Vagina (tissue), 2 donors: ENCODE measurements around the gene LRFN5.

Source experiments
- POLR2AphosphoS5 ChIP-seq, 2 donors: sonication (generic); formaldehyde crosslinking; IDR thresholded peaks; one replicate each; pipeline ENCODE4 v1.9.0; 2017; ENCODE audit warnings: antibody characterized with exemption in 2 of 2, mild to moderate bottlenecking in 2 of 2, low read depth in 1 of 2; ENCODE audit not compliant: insufficient read depth in 1 of 2
- TF ChIP-seq, protein P1 (sequence below), 3 experiments: fragments of 450-650 bp in 2 of 3; fragments of 200-600 bp in 1 of 3; sonication (generic) in 1 of 3; IDR thresholded peaks; one replicate each; pipeline ENCODE4 v1.5.1; 2017 to 2019; ENCODE audit warnings: antibody characterized with exemption in 3 of 3, mild to moderate bottlenecking in 2 of 3, moderate library complexity in 2 of 3

DNA sequence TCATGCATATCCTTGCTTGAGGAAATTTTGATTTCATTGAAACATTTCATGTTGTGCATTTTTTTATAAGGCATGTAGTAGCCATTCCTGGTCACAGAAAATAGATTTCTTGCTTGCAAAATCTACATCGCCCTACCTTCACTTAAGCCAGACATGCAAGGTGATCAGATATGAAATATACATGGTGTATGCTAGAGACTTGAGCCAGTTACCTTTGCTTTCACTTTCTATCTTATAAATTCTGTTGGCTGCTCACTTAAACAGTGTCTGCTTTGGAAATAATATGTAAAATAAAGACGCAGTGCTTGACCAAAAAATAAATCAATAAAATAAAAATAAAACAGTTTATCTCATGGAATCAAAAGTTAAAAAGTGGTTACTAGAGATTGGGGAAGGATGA lies 136.5 kb downstream of the LRFN5 start:
- TF ChIP-seq, protein P1, sequence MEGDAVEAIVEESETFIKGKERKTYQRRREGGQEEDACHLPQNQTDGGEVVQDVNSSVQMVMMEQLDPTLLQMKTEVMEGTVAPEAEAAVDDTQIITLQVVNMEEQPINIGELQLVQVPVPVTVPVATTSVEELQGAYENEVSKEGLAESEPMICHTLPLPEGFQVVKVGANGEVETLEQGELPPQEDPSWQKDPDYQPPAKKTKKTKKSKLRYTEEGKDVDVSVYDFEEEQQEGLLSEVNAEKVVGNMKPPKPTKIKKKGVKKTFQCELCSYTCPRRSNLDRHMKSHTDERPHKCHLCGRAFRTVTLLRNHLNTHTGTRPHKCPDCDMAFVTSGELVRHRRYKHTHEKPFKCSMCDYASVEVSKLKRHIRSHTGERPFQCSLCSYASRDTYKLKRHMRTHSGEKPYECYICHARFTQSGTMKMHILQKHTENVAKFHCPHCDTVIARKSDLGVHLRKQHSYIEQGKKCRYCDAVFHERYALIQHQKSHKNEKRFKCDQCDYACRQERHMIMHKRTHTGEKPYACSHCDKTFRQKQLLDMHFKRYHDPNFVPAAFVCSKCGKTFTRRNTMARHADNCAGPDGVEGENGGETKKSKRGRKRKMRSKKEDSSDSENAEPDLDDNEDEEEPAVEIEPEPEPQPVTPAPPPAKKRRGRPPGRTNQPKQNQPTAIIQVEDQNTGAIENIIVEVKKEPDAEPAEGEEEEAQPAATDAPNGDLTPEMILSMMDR (IDR thresholded peaks at IDR 0.05) = no peak
- TF ChIP-seq POLR2AphosphoS5 (IDR thresholded peaks at IDR 0.05; ENCODE audit: insufficient read depth in 1 of 2, low read depth in 1 of 2) = no peak
